CD4-positive, alpha-beta T cell treated with Interleukin-4 for 4 hours (primary cell): Measurements from ENCODE around the gene NKX3-2.
A peak's percentile ranks its signal among the peaks of the same experiment; 100 is the strongest.

Experiments
- DNase-seq: peaks from one replicate; pipeline ENCODE4 v3.0.0-alpha.2; 2020

Gene NKX3-2

GRCh38 chr4:13544606-13545393 is 492 bp upstream of the NKX3-2 start:
- DNase-seq: peak; percentile 12

GRCh38 chr4:13543032-13543838 is 1.1 kb downstream of the NKX3-2 start:
- DNase-seq: no peak

GRCh38 chr4:13542577-13543031 is 1.7 kb downstream of the NKX3-2 start:
- no peak for DNase-seq

GRCh38 chr4:13541720-13542576 is 2.4 kb downstream of the NKX3-2 start:
- peak; percentile 4 for DNase-seq

GRCh38 chr4:13541176-13541604 is 3.1 kb downstream of the NKX3-2 start:
- no peak for DNase-seq

GRCh38 chr4:13540446-13541175 is 3.7 kb downstream of the NKX3-2 start:
- DNase-seq: no peak

GRCh38 chr4:13539619-13540445 is 4.5 kb downstream of the NKX3-2 start:
- no peak for DNase-seq

GRCh38 chr4:13539047-13539618 is 5.2 kb downstream of the NKX3-2 start:
- no peak for DNase-seq

- DNase-seq: no peak
Measured at GRCh38 chr4:13538427-13538973, 5.8 kb downstream of the NKX3-2 start.

- DNase-seq: no peak
Measured at GRCh38 chr4:13537832-13538177, 6.5 kb downstream of the NKX3-2 start.

GRCh38 chr4:13537011-13537831 is 7.1 kb downstream of the NKX3-2 start:
- DNase-seq: no peak

- DNase-seq: no peak
Measured at GRCh38 chr4:13536607-13537006, 7.7 kb downstream of the NKX3-2 start.

GRCh38 chr4:13535708-13536361 is 8.5 kb downstream of the NKX3-2 start:
- no peak for DNase-seq

GRCh38 chr4:13535118-13535517 is 9.2 kb downstream of the NKX3-2 start:
- no peak for DNase-seq

- DNase-seq: no peak
Measured at GRCh38 chr4:13534344-13535063, 9.8 kb downstream of the NKX3-2 start.

GRCh38 chr4:13533670-13534343 is 10.5 kb downstream of the NKX3-2 start:
- DNase-seq: no peak

- no peak for DNase-seq
Measured at GRCh38 chr4:13531625-13531998, 12.7 kb downstream of the NKX3-2 start.
